Liver (tissue), 9 donors: Measurements from ENCODE around the gene SOCS3. TPM values are rescaled to one million over a fixed set of nuclear protein-coding genes. Genes with fewer than 3 reads are reported as not detected.
A peak's percentile ranks its signal among the peaks of the same experiment; 100 is the strongest.

ENCODE experiments used
- DNase-seq: peaks from one replicate; pipeline ENCODE4 v3.0.0-alpha.2; 2017; ENCODE audit warnings: low spot score
- H3K27ac ChIP-seq, 2 donors: one replicate each; pipeline ENCODE4 v1.7.0; 2013; ENCODE audit warnings: inconsistent platforms in 2 of 2, low read length in 2 of 2, control low read depth in 1 of 2, low read depth in 1 of 2, mild to moderate bottlenecking in 1 of 2
- H3K27me3 ChIP-seq, 4 donors: one replicate each; pipeline versions ENCODE4 v1.6.1 to v1.7.0; 2013; ENCODE audit warnings: low read length in 3 of 4, inconsistent platforms in 1 of 4, mild to moderate bottlenecking in 1 of 4, moderate library complexity in 1 of 4; ENCODE audit not compliant: control insufficient read depth in 4 of 4, insufficient read depth in 4 of 4
- H3K36me3 ChIP-seq, 4 donors: one replicate each; pipeline versions ENCODE4 v1.6.1 to v1.7.0; 2013; ENCODE audit warnings: low read length in 3 of 4, mild to moderate bottlenecking in 3 of 4, low read depth in 1 of 4, moderate library complexity in 1 of 4; ENCODE audit not compliant: control insufficient read depth in 4 of 4, insufficient read depth in 3 of 4
- H3K4me1 ChIP-seq, 4 donors: one replicate each; pipeline versions ENCODE4 v1.6.1 to v1.7.0; 2013; ENCODE audit warnings: low read length in 3 of 4, mild to moderate bottlenecking in 3 of 4, moderate library complexity in 1 of 4; ENCODE audit not compliant: control insufficient read depth in 4 of 4, insufficient read depth in 4 of 4
- H3K4me3 ChIP-seq, 3 donors: one replicate each; pipeline versions ENCODE4 v1.6.1 to v1.7.0; 2013; ENCODE audit warnings: low read length in 3 of 3, control low read depth in 1 of 3, low read depth in 1 of 3, mild to moderate bottlenecking in 1 of 3
- H3K9ac ChIP-seq, 2 donors: one replicate each; pipeline ENCODE4 v1.7.0; 2013; ENCODE audit warnings: low read length in 2 of 2, mild to moderate bottlenecking in 2 of 2, moderate library complexity in 2 of 2, control low read depth in 1 of 2, low read depth in 1 of 2
- H3K9me3 ChIP-seq, 4 donors: one replicate each; pipeline versions ENCODE4 v1.6.1 to v1.7.0; 2013; ENCODE audit warnings: low read length in 3 of 4; ENCODE audit not compliant: control insufficient read depth in 4 of 4
- ATF3 ChIP-seq: IDR thresholded peaks from 2 replicates; pipeline ENCODE4 v1.6.1; 2016; ENCODE audit warnings: antibody characterized with exemption
- CTCF ChIP-seq: fragments of 150-350 bp; IDR thresholded peaks from 2 replicates; pipeline ENCODE4 v1.5.1; 2017; ENCODE audit warnings: improper control_type of control experiment, low read depth, low read length; ENCODE audit not compliant: missing input control
- FOXA1 ChIP-seq: IDR thresholded peaks from 2 replicates; pipeline ENCODE4 v1.6.1; 2016; ENCODE audit warnings: antibody characterized with exemption
- FOXA2 ChIP-seq: IDR thresholded peaks from 2 replicates; pipeline ENCODE4 v1.6.1; 2016; ENCODE audit warnings: antibody characterized with exemption
- GABPA ChIP-seq, 2 donors: IDR thresholded peaks in 1 of 2; conservative IDR thresholded peaks in 1 of 2; 2 replicates each; pipeline ENCODE4 v1.6.1; 2016; ENCODE audit warnings: antibody characterized with exemption in 2 of 2, mild to moderate bottlenecking in 1 of 2, moderate library complexity in 1 of 2
- HNF4A ChIP-seq, 2 donors: conservative IDR thresholded peaks; 2 replicates each; pipeline ENCODE4 v1.6.1; 2016; ENCODE audit warnings: antibody characterized with exemption in 2 of 2, mild to moderate bottlenecking in 2 of 2
- HNF4G ChIP-seq: IDR thresholded peaks from 2 replicates; pipeline ENCODE4 v1.6.1; 2016; ENCODE audit warnings: antibody characterized with exemption
- JUND ChIP-seq, 2 donors: IDR thresholded peaks; 2 replicates each; pipeline ENCODE4 v1.6.1; 2016; ENCODE audit warnings: antibody characterized with exemption in 2 of 2
- NR2F2 ChIP-seq: IDR thresholded peaks from 2 replicates; pipeline ENCODE4 v1.6.1; 2016; ENCODE audit warnings: antibody characterized with exemption
- RAD21 ChIP-seq, 2 donors: IDR thresholded peaks; 2 replicates each; pipeline ENCODE4 v1.6.1; 2016; ENCODE audit warnings: antibody characterized with exemption in 2 of 2, mild to moderate bottlenecking in 2 of 2
- RXRA ChIP-seq, 2 donors: IDR thresholded peaks; 2 replicates each; pipeline ENCODE4 v1.6.1; 2017 to 2018; ENCODE audit warnings: antibody characterized with exemption in 2 of 2, mild to moderate bottlenecking in 1 of 2
- SP1 ChIP-seq: IDR thresholded peaks from 2 replicates; pipeline ENCODE4 v1.6.1; 2018; ENCODE audit warnings: antibody characterized with exemption, mild to moderate bottlenecking
- TAF1 ChIP-seq: conservative IDR thresholded peaks from 2 replicates; pipeline ENCODE4 v1.6.1; 2016; ENCODE audit warnings: antibody characterized with exemption, mild to moderate bottlenecking
- YY1 ChIP-seq: IDR thresholded peaks from 2 replicates; pipeline ENCODE4 v1.6.1; 2016; ENCODE audit warnings: antibody characterized with exemption, mild to moderate bottlenecking
- ZBTB33 ChIP-seq: IDR thresholded peaks from 2 replicates; pipeline ENCODE4 v1.6.1; 2016; ENCODE audit warnings: antibody characterized with exemption
- WGBS: extraction: QIAGEN DNeasy Blood & Tissue Kit; methylation state at CpG from one replicate; pipeline ENCODE4 v1.1.7; 2013; 5-methylcytosine and 5-hydroxymethylcytosine counted together
- polyA plus RNA-seq, 2 donors: library from polyadenylated mRNA; stranded (reverse) in 1 of 2; unstranded in 1 of 2; fragments of 200-250 nt in 1 of 2; fragments of >200 nt in 1 of 2; fragmentation: Nextera tagmentation in 1 of 2; extraction: Ambion mirVana in 1 of 2; gene quantifications; one replicate each; pipeline versions ENCODE4 v1.2.1 to v1.2.3, GENCODE V29; 2013 to 2015
- total RNA-seq, 2 donors: library from RNA; depleted of rRNA; stranded (reverse); fragments of >200 nt; gene quantifications; one replicate each; pipeline ENCODE4 v1.2.3, GENCODE V29; 2014
- TF ChIP-seq, protein P1 (sequence below): IDR thresholded peaks from 2 replicates; pipeline ENCODE4 v1.6.1; 2016; ENCODE audit warnings: antibody characterized with exemption, mild to moderate bottlenecking
- TF ChIP-seq, protein P2 (sequence below): IDR thresholded peaks from 2 replicates; pipeline ENCODE4 v1.6.1; 2016; ENCODE audit warnings: antibody characterized with exemption
- donor health status: healthy.
- donor health status: healthy.
- donor health status: healthy.
- donor health status: healthy.
- donor health status: healthy.

The SOCS3 gene
- total and polyA plus RNA-seq, 4 donors, result 12.2 to 48.0 (median 18.3) TPM

GRCh38 chr17:78356101-78356713 is 3.7 kb downstream of the SOCS3 start:
- peaks cover 20 to 70% (median 52%) of the 10 kb centered on the region in 4 donors for H3K4me1 ChIP-seq
- no peak for TF ChIP-seq CTCF
- TF ChIP-seq JUND (IDR thresholded peaks at IDR 0.05), result no peak
- peak; percentile 21 for TF ChIP-seq NR2F2
- TF ChIP-seq YY1, result no peak
- TF ChIP-seq, protein P1, sequence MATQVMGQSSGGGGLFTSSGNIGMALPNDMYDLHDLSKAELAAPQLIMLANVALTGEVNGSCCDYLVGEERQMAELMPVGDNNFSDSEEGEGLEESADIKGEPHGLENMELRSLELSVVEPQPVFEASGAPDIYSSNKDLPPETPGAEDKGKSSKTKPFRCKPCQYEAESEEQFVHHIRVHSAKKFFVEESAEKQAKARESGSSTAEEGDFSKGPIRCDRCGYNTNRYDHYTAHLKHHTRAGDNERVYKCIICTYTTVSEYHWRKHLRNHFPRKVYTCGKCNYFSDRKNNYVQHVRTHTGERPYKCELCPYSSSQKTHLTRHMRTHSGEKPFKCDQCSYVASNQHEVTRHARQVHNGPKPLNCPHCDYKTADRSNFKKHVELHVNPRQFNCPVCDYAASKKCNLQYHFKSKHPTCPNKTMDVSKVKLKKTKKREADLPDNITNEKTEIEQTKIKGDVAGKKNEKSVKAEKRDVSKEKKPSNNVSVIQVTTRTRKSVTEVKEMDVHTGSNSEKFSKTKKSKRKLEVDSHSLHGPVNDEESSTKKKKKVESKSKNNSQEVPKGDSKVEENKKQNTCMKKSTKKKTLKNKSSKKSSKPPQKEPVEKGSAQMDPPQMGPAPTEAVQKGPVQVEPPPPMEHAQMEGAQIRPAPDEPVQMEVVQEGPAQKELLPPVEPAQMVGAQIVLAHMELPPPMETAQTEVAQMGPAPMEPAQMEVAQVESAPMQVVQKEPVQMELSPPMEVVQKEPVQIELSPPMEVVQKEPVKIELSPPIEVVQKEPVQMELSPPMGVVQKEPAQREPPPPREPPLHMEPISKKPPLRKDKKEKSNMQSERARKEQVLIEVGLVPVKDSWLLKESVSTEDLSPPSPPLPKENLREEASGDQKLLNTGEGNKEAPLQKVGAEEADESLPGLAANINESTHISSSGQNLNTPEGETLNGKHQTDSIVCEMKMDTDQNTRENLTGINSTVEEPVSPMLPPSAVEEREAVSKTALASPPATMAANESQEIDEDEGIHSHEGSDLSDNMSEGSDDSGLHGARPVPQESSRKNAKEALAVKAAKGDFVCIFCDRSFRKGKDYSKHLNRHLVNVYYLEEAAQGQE, result no peak
- H3K9me3 ChIP-seq, result no peaks in the 10 kb centered on the region
- peak overlapping the region; percentile 17 to 68 for H3K27ac ChIP-seq
- DNase-seq, result no peak
- peaks cover 0 to 16% (median 6%) of the 10 kb centered on the region in 4 donors for H3K36me3 ChIP-seq
- 59% methylated on average over 16 of the region's 16 CpGs for WGBS
- H3K27me3 ChIP-seq, result no peaks in the 10 kb centered on the region
- no peak overlapping the region for H3K9ac ChIP-seq
- peak overlapping the region; percentile 5 to 92 (median 51) for H3K4me3 ChIP-seq

- no peak for DNase-seq
- peaks cover 20 to 69% (median 53%) of the 10 kb centered on the region in 4 donors for H3K4me1 ChIP-seq
- H3K4me3 ChIP-seq, result peak overlapping the region in 1 of 3 donors; percentile 5
- H3K27me3 ChIP-seq, result no peaks in the 10 kb centered on the region
- peaks cover 0 to 16% (median 6%) of the 10 kb centered on the region in 4 donors for H3K36me3 ChIP-seq
- peak overlapping the region in 1 of 2 donors; percentile 58 for H3K9ac ChIP-seq
- peak overlapping the region; percentile 17 to 68 for H3K27ac ChIP-seq
- no peaks in the 10 kb centered on the region for H3K9me3 ChIP-seq
- WGBS, result 37% methylated on average over 3 of the region's 3 CpGs
- TF ChIP-seq FOXA2 (peak; percentile 67), HNF4A (conservative IDR thresholded peaks at IDR 0.05) (peak; percentile 31 to 79), HNF4G (no peak), SP1 (no peak), RAD21 (IDR thresholded peaks at IDR 0.05) (no peak), YY1 (no peak), ATF3 (no peak), NR2F2 (no peak), GABPA (IDR thresholded peaks at IDR 0.05 in 1 of 2, conservative IDR thresholded peaks at IDR 0.05 in 1 of 2) (no peak), CTCF (no peak), TAF1 (no peak), ZBTB33 (no peak), JUND (IDR thresholded peaks at IDR 0.05) (peak in 1 of 2 donors; percentile 50), FOXA1 (peak; percentile 41), RXRA (IDR thresholded peaks at IDR 0.05) (peak; percentile 53 to 85)
- TF ChIP-seq, protein P2, sequence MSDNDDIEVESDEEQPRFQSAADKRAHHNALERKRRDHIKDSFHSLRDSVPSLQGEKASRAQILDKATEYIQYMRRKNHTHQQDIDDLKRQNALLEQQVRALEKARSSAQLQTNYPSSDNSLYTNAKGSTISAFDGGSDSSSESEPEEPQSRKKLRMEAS, result peak; percentile 50
- TF ChIP-seq, protein P1, result peak; percentile 38
Measured at GRCh38 chr17:78355701-78356100, 4.2 kb downstream of the SOCS3 start.
